Keratinocyte (primary cell): ENCODE results near the gene MEA1. TPM values are rescaled to one million over a fixed set of nuclear protein-coding genes. Genes with fewer than 3 reads are reported as not detected.

Experiments
- DNase-seq: peaks from one replicate; pipeline ENCODE4 v3.0.0-alpha.2; 2011; ENCODE audit warnings: low read depth, missing footprints, low spot score
- FAIRE-seq: peaks from 2 replicates; lab custom pipeline; 2011; peaks lifted over from hg19 to GRCh38; lab: Jason Lieb, UNC
- H2AFZ ChIP-seq: 2 replicates; pipeline ENCODE4 v1.6.0; 2012; ENCODE audit warnings: low read length, control low read depth, inconsistent platforms; ENCODE audit not compliant: control insufficient read depth
- H3K27ac ChIP-seq: 2 replicates; pipeline ENCODE4 v1.5.1; 2011; ENCODE audit warnings: low read length; ENCODE audit not compliant: control insufficient read depth, insufficient read depth
- H3K27me3 ChIP-seq: 3 replicates; pipeline ENCODE4 v1.6.0; 2011; ENCODE audit warnings: low read length; ENCODE audit not compliant: control insufficient read depth, insufficient read depth; ENCODE audit errors: extremely low read depth
- H3K36me3 ChIP-seq, 2 experiments: 2 replicates in 1 of 2; 3 replicates in 1 of 2; pipeline ENCODE4 v1.5.1; 2011; ENCODE audit warnings: low read length in 2 of 2, mild to moderate bottlenecking in 1 of 2; ENCODE audit not compliant: control insufficient read depth in 2 of 2, insufficient read depth in 2 of 2; ENCODE audit errors: extremely low read depth in 1 of 2
- H3K4me1 ChIP-seq: 3 replicates; pipeline ENCODE4 v1.5.1; 2011; ENCODE audit warnings: low read length; ENCODE audit not compliant: control insufficient read depth, insufficient read depth; ENCODE audit errors: extremely low read depth
- H3K4me2 ChIP-seq: 3 replicates; pipeline ENCODE4 v1.6.0; 2011; ENCODE audit warnings: low read depth, low read length; ENCODE audit not compliant: control insufficient read depth, insufficient read depth; ENCODE audit errors: extremely low read depth
- H3K4me3 ChIP-seq, 3 experiments: fragments of 200-600 bp in 1 of 3; sonication (generic) in 1 of 3; 2 replicates in 2 of 3; 3 replicates in 1 of 3; pipeline ENCODE4 v1.5.1; 2011 to 2016; ENCODE audit warnings: low read length in 3 of 3, mild to moderate bottlenecking in 3 of 3, control low read depth in 2 of 3, inconsistent platforms in 1 of 3, low read depth in 1 of 3, mixed read lengths in 1 of 3, mixed run types in 1 of 3, moderate library complexity in 1 of 3; ENCODE audit not compliant: control insufficient read depth in 2 of 3, insufficient read depth in 2 of 3; ENCODE audit errors: extremely low read depth in 1 of 3
- H3K79me2 ChIP-seq: 2 replicates; pipeline ENCODE4 v1.6.0; 2012; ENCODE audit warnings: low read length; ENCODE audit not compliant: control insufficient read depth, insufficient read depth
- H3K9ac ChIP-seq: 3 replicates; pipeline ENCODE4 v1.6.0; 2011; ENCODE audit warnings: low read length; ENCODE audit not compliant: control insufficient read depth, insufficient read depth; ENCODE audit errors: extremely low read depth
- H3K9me1 ChIP-seq: 3 replicates; pipeline ENCODE4 v1.6.0; 2011; ENCODE audit warnings: low read length; ENCODE audit not compliant: control insufficient read depth, insufficient read depth; ENCODE audit errors: extremely low read depth
- H3K9me3 ChIP-seq: 2 replicates; pipeline ENCODE4 v1.5.1; 2012; ENCODE audit warnings: low read depth, low read length; ENCODE audit not compliant: control insufficient read depth
- H4K20me1 ChIP-seq: 3 replicates; pipeline ENCODE4 v1.6.0; 2011; ENCODE audit warnings: low read length; ENCODE audit not compliant: control insufficient read depth, insufficient read depth; ENCODE audit errors: extremely low read depth
- EZH2 ChIP-seq: IDR thresholded peaks from one replicate; pipeline ENCODE4 v1.6.1; 2012; ENCODE audit warnings: inconsistent platforms, mild to moderate bottlenecking, low read length, moderate library complexity
- dilution Hi-C: fragments of 300-500 bp; cut with MboI; formaldehyde crosslinking; loops from one replicate; pipeline ENCODE4 v1.7.0; 2020; ENCODE audit warnings: low sequenced_read_pairs; ENCODE audit not compliant: extremely low pct_ligation_motif_present
- polyA plus RNA-seq, 5 experiments: library from polyadenylated mRNA; depleted of rRNA in 3 of 5; stranded (reverse) in 3 of 5; stranded (forward) in 1 of 5; unstranded in 1 of 5; fragments of >200 nt; gene quantifications; 1 replicate in 1 of 5; 2 replicates in 3 of 5; 3 replicates in 1 of 5; pipeline versions ENCODE4 v1.2.1 to v1.2.3, GENCODE V29; 2011 to 2012; ENCODE audit warnings: missing spikeins in 2 of 5, low read depth in 1 of 5, low replicate concordance in 1 of 5
- TF ChIP-seq, protein P1 (sequence below), 3 experiments: IDR thresholded peaks in 1 of 3; conservative IDR thresholded peaks in 1 of 3; optimal IDR thresholded peaks in 1 of 3; 2 replicates in 2 of 3; 3 replicates in 1 of 3; pipeline versions ENCODE3 to v1.5.1; 2011; ENCODE audit warnings: low read length in 3 of 3, mild to moderate bottlenecking in 3 of 3, moderate library complexity in 2 of 3, control low read depth in 1 of 3, inconsistent platforms in 1 of 3; ENCODE audit not compliant: insufficient read depth in 2 of 3; ENCODE audit errors: extremely low read depth in 1 of 3

MEA1 gene
- polyA plus RNA-seq, 1 donor (not counting 4 experiments of a cell fraction or from before 2014, with no cell fraction given): 76.1 TPM

- peaks cover 16% of the 10 kb centered on the region for H3K79me2 ChIP-seq
- peak overlapping the region; percentile 98 for H3K9ac ChIP-seq
- peaks cover 6 to 12% of the 10 kb centered on the region in 2 experiments for H3K36me3 ChIP-seq
- H4K20me1 ChIP-seq: no peaks in the 10 kb centered on the region
- DNase-seq (no peak), FAIRE-seq (peak; percentile 23)
- peak overlapping the region; percentile 56 to 99 (median 92) for H3K4me3 ChIP-seq
- H3K27ac ChIP-seq: peak overlapping the region; percentile 99
- dilution Hi-C loops: no loop called here
- no peaks in the 10 kb centered on the region for H3K9me3 ChIP-seq
- TF ChIP-seq, protein P1, sequence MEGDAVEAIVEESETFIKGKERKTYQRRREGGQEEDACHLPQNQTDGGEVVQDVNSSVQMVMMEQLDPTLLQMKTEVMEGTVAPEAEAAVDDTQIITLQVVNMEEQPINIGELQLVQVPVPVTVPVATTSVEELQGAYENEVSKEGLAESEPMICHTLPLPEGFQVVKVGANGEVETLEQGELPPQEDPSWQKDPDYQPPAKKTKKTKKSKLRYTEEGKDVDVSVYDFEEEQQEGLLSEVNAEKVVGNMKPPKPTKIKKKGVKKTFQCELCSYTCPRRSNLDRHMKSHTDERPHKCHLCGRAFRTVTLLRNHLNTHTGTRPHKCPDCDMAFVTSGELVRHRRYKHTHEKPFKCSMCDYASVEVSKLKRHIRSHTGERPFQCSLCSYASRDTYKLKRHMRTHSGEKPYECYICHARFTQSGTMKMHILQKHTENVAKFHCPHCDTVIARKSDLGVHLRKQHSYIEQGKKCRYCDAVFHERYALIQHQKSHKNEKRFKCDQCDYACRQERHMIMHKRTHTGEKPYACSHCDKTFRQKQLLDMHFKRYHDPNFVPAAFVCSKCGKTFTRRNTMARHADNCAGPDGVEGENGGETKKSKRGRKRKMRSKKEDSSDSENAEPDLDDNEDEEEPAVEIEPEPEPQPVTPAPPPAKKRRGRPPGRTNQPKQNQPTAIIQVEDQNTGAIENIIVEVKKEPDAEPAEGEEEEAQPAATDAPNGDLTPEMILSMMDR (optimal IDR thresholded peaks at IDR 0.05 in 1 of 3, IDR thresholded peaks at IDR 0.05 in 1 of 3, conservative IDR thresholded peaks at IDR 0.05 in 1 of 3; ENCODE audit: extremely low read depth in 1 of 3, insufficient read depth in 2 of 3, low read length in 3 of 3): no peak
- no peak for TF ChIP-seq EZH2
- peaks cover 12% of the 10 kb centered on the region for H3K4me1 ChIP-seq
- H3K4me2 ChIP-seq: peak overlapping the region; percentile 90
- no peaks in the 10 kb centered on the region for H3K9me1 ChIP-seq
- H2AFZ ChIP-seq: peak overlapping the region; percentile 99
- no peaks in the 10 kb centered on the region for H3K27me3 ChIP-seq
Measured at GRCh38 chr6:43060034-43060754, 46.4 kb upstream of the MEA1 start.

DNA sequence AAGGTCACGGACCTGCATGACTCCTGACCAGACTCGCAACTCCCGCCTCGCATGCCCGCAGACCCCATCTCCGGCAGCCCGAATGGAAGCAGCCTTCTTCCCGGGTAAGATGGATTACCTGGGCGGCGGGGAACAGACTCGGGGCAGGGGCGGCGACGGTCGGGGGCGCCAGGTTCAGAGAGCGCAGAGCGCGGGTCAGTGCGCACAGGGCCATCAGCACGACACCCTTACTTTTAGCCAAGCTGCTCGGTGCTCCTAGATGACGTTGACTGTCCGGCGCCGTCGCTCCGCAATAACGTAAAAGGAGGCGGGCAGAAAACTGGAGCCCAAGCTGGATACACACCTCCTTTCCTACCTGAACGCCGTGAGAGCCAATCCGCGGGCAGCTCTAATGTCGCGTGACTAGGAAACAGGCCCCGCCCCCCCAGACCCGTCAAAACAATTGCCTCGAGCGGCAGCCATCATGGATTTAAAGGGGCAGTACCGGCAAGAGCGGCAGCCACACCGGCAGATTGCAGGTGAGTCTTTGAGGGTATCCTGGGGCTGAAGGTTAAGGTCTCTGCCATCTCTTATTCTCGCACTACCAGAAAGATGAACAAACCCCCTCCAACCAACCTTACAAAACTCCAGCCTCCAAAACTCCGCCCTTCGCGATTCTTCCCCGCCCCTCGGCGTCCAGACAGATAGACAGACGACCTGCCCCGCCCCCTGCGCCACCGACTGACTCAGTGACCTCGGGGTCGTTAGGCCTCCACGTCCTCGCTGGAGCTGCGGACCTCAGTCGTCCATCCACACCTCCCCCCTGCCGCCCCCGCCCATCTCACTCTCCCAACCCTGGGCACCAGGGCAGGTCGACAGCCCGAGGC, 45.7 kb upstream of the MEA1 start, which contains the start of the genes KLC4 and MRPL2:
TSS of gene KLC4 (plus strand) at position 464 of the 866 bp plus-strand sequence. CDS start 1,705 bp downstream, outside the sequence.
TSS of gene MRPL2 (minus strand) at position 267 of the 866 bp plus-strand sequence. CDS start at position 214, 53 bp downstream.
- H3K4me1 ChIP-seq: peaks cover 12% of the 10 kb centered on the region
- peak within 1 kb of the TSS; percentile 99 for H3K27ac ChIP-seq
- no peak for TF ChIP-seq EZH2
- TF ChIP-seq, protein P1 (optimal IDR thresholded peaks at IDR 0.05 in 1 of 3, IDR thresholded peaks at IDR 0.05 in 1 of 3, conservative IDR thresholded peaks at IDR 0.05 in 1 of 3; ENCODE audit: extremely low read depth in 1 of 3, insufficient read depth in 2 of 3, low read length in 3 of 3): no peak
- peaks cover 6 to 18% of the 10 kb centered on the region in 2 experiments for H3K36me3 ChIP-seq
- peaks cover 16% of the 10 kb centered on the region for H3K79me2 ChIP-seq
- no peaks in the 10 kb centered on the region for H3K9me3 ChIP-seq
- dilution Hi-C loops: no loop called here
- DNase-seq: peak; percentile 89
- H3K27me3 ChIP-seq: no peaks in the 10 kb centered on the region
- peak; percentile 58 for FAIRE-seq
- H3K4me2 ChIP-seq: peak within 1 kb of the TSS; percentile 90
- no peaks in the 10 kb centered on the region for H4K20me1 ChIP-seq
- peak within 1 kb of the TSS; percentile 99 for H2AFZ ChIP-seq
- H3K9me1 ChIP-seq: no peaks in the 10 kb centered on the region
- peak within 1 kb of the TSS; percentile 98 for H3K9ac ChIP-seq
- H3K4me3 ChIP-seq: peak within 1 kb of the TSS; percentile 56 to 100 (median 99)
